ENCODE measurements around the gene ZSWIM4. TPM values are rescaled to one million over a fixed set of nuclear protein-coding genes. Genes with fewer than 3 reads are reported as not detected.

Gene ZSWIM4
- total and polyA plus RNA-seq, 2 experiments from 2014 or later = 5.4 to 42.3 TPM

DNA sequence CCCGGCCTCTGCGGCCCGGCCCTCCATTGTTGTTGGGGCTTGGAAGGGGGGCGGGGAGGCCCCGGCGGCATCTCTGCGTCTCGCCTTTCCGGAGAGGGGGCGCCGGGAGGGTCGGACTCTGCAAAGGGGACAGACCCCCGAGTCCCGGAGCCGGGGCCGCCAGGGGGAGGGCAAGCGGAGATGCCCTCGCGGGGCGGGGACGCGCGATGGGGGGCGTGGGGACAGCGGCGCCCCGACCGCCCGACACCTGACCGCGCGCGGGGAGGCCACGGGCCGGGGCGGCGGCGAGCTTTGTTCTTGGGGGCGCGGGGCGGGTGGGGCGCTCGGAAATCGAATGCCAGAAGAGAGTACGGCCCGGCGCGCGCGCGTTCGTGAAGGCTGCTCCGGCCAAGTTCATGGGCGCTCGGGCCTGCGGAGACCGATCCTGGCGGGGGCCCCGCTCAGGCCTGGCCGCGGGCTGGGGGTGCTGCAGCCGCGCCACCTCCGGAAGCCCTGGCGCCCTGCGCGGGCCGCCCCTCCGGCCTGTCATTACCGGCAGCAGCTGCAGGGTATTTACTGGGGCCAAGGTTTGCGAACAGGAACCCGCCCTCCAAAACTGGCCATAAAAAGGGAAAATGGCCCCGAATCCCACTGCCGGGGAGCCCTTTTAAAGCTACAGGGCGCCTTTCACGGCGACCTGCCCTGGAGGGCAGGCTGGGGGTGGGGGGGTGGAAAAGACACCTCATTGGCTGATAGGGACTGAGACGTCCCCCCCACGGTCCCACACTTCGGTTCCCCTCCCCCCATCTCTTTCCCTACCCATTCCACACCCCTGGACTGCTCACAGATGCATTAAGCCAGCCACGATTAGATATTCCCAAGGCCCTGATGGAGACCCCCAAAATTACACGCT lies 70.6 kb downstream of the ZSWIM4 start:
- TF ChIP-seq POLR2AphosphoS5 (IDR thresholded peaks at IDR 0.05; ENCODE audit: low read depth) (no peak), ZNF331 (CRISPR knock-in tag; IDR thresholded peaks at IDR 0.05; ENCODE audit: low read depth) (no peak), EZH2phosphoT487 (IDR thresholded peaks at IDR 0.05; ENCODE audit: unreplicated experiment) (no peak), CREB1 (CRISPR knock-in tag; IDR thresholded peaks at IDR 0.05; ENCODE audit: low read depth) (no peak), STAT1 (IDR thresholded peaks at IDR 0.05; ENCODE audit: unreplicated experiment) (no peak), JUNB (IDR thresholded peaks at IDR 0.05; ENCODE audit: unreplicated experiment) (no peak), EZH2 (IDR thresholded peaks at IDR 0.05; ENCODE audit: low read depth, unreplicated experiment) (no peak), ZNF114 (CRISPR knock-in tag; IDR thresholded peaks at IDR 0.05) (no peak), NANOG (IDR thresholded peaks at IDR 0.05; ENCODE audit: borderline replicate concordance) (no peak)
- TF ChIP-seq, protein P1, sequence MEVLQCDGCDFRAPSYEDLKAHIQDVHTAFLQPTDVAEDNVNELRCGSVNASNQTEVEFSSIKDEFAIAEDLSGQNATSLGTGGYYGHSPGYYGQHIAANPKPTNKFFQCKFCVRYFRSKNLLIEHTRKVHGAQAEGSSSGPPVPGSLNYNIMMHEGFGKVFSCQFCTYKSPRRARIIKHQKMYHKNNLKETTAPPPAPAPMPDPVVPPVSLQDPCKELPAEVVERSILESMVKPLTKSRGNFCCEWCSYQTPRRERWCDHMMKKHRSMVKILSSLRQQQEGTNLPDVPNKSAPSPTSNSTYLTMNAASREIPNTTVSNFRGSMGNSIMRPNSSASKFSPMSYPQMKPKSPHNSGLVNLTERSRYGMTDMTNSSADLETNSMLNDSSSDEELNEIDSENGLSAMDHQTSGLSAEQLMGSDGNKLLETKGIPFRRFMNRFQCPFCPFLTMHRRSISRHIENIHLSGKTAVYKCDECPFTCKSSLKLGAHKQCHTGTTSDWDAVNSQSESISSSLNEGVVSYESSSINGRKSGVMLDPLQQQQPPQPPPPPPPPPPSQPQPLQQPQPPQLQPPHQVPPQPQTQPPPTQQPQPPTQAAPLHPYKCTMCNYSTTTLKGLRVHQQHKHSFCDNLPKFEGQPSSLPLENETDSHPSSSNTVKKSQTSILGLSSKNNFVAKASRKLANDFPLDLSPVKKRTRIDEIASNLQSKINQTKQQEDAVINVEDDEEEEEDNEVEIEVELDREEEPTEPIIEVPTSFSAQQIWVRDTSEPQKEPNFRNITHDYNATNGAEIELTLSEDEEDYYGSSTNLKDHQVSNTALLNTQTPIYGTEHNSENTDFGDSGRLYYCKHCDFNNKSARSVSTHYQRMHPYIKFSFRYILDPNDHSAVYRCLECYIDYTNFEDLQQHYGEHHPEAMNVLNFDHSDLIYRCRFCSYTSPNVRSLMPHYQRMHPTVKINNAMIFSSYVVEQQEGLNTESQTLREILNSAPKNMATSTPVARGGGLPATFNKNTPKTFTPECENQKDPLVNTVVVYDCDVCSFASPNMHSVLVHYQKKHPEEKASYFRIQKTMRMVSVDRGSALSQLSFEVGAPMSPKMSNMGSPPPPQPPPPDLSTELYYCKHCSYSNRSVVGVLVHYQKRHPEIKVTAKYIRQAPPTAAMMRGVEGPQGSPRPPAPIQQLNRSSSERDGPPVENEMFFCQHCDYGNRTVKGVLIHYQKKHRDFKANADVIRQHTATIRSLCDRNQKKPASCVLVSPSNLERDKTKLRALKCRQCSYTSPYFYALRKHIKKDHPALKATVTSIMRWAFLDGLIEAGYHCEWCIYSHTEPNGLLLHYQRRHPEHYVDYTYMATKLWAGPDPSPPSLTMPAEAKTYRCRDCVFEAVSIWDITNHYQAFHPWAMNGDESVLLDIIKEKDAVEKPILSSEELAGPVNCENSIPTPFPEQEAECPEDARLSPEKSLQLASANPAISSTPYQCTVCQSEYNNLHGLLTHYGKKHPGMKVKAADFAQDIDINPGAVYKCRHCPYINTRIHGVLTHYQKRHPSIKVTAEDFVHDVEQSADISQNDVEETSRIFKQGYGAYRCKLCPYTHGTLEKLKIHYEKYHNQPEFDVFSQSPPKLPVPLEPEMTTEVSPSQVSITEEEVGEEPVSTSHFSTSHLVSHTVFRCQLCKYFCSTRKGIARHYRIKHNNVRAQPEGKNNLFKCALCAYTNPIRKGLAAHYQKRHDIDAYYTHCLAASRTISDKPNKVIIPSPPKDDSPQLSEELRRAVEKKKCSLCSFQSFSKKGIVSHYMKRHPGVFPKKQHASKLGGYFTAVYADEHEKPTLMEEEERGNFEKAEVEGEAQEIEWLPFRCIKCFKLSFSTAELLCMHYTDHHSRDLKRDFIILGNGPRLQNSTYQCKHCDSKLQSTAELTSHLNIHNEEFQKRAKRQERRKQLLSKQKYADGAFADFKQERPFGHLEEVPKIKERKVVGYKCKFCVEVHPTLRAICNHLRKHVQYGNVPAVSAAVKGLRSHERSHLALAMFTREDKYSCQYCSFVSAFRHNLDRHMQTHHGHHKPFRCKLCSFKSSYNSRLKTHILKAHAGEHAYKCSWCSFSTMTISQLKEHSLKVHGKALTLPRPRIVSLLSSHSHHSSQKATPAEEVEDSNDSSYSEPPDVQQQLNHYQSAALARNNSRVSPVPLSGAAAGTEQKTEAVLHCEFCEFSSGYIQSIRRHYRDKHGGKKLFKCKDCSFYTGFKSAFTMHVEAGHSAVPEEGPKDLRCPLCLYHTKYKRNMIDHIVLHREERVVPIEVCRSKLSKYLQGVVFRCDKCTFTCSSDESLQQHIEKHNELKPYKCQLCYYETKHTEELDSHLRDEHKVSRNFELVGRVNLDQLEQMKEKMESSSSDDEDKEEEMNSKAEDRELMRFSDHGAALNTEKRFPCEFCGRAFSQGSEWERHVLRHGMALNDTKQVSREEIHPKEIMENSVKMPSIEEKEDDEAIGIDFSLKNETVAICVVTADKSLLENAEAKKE (CRISPR knock-in tag; IDR thresholded peaks at IDR 0.05) = no peak
- TF ChIP-seq, protein P2, sequence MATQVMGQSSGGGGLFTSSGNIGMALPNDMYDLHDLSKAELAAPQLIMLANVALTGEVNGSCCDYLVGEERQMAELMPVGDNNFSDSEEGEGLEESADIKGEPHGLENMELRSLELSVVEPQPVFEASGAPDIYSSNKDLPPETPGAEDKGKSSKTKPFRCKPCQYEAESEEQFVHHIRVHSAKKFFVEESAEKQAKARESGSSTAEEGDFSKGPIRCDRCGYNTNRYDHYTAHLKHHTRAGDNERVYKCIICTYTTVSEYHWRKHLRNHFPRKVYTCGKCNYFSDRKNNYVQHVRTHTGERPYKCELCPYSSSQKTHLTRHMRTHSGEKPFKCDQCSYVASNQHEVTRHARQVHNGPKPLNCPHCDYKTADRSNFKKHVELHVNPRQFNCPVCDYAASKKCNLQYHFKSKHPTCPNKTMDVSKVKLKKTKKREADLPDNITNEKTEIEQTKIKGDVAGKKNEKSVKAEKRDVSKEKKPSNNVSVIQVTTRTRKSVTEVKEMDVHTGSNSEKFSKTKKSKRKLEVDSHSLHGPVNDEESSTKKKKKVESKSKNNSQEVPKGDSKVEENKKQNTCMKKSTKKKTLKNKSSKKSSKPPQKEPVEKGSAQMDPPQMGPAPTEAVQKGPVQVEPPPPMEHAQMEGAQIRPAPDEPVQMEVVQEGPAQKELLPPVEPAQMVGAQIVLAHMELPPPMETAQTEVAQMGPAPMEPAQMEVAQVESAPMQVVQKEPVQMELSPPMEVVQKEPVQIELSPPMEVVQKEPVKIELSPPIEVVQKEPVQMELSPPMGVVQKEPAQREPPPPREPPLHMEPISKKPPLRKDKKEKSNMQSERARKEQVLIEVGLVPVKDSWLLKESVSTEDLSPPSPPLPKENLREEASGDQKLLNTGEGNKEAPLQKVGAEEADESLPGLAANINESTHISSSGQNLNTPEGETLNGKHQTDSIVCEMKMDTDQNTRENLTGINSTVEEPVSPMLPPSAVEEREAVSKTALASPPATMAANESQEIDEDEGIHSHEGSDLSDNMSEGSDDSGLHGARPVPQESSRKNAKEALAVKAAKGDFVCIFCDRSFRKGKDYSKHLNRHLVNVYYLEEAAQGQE (IDR thresholded peaks at IDR 0.05; ENCODE audit: unreplicated experiment) = no peak
- TF ChIP-seq, protein P3, sequence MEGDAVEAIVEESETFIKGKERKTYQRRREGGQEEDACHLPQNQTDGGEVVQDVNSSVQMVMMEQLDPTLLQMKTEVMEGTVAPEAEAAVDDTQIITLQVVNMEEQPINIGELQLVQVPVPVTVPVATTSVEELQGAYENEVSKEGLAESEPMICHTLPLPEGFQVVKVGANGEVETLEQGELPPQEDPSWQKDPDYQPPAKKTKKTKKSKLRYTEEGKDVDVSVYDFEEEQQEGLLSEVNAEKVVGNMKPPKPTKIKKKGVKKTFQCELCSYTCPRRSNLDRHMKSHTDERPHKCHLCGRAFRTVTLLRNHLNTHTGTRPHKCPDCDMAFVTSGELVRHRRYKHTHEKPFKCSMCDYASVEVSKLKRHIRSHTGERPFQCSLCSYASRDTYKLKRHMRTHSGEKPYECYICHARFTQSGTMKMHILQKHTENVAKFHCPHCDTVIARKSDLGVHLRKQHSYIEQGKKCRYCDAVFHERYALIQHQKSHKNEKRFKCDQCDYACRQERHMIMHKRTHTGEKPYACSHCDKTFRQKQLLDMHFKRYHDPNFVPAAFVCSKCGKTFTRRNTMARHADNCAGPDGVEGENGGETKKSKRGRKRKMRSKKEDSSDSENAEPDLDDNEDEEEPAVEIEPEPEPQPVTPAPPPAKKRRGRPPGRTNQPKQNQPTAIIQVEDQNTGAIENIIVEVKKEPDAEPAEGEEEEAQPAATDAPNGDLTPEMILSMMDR (conservative IDR thresholded peaks at IDR 0.05; ENCODE audit: low read depth in 2 of 2) = no peak
- TF ChIP-seq, protein P4, sequence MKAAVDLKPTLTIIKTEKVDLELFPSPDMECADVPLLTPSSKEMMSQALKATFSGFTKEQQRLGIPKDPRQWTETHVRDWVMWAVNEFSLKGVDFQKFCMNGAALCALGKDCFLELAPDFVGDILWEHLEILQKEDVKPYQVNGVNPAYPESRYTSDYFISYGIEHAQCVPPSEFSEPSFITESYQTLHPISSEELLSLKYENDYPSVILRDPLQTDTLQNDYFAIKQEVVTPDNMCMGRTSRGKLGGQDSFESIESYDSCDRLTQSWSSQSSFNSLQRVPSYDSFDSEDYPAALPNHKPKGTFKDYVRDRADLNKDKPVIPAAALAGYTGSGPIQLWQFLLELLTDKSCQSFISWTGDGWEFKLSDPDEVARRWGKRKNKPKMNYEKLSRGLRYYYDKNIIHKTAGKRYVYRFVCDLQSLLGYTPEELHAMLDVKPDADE (IDR thresholded peaks at IDR 0.05) = no peak
- DNase-seq (ENCODE audit: low spot score) (no peak), ATAC-seq (peak; percentile 9; the same call in 2 of the 3 replicates)
- H3K9me3 Mint-ChIP-seq = no peaks in the 10 kb centered on the region; the same call in 2 of the 3 replicates
- no peaks in the 10 kb centered on the region for H3K9me2 ChIP-seq (ENCODE audit: insufficient read depth)
- no peak overlapping the region for H3K27ac ChIP-seq (ENCODE audit: low read depth)
- peak overlapping the region; percentile 82 for H3K4me2 ChIP-seq
- H3K79me2 ChIP-seq (replicated peaks; ENCODE audit: insufficient read depth) = no peaks in the 10 kb centered on the region
- peaks cover 25% of the 10 kb centered on the region for H3F3A ChIP-seq (replicated peaks; ENCODE audit: low read depth)
- no peaks in the 10 kb centered on the region for H4K20me1 ChIP-seq (replicated peaks; ENCODE audit: insufficient read depth)
- H3K27me3 ChIP-seq (ENCODE audit: insufficient read depth) = peaks cover 79% of the 10 kb centered on the region
- H3K36me3 Mint-ChIP-seq (ENCODE audit: low read depth) = no peaks in the 10 kb centered on the region; the same call in 2 of the 3 replicates
- no peak overlapping the region for H3K27ac Mint-ChIP-seq
- H3K27me3 Mint-ChIP-seq (ENCODE audit: insufficient read depth, low read depth, poor library complexity) = peaks cover 75% of the 10 kb centered on the region
- peak overlapping the region; percentile 61 for H3K4me3 Mint-ChIP-seq
- H2AFZ ChIP-seq = peak overlapping the region; percentile 81
- H3K4me1 Mint-ChIP-seq = peaks cover 15% of the 10 kb centered on the region
- H3K36me3 ChIP-seq (ENCODE audit: insufficient read depth) = no peaks in the 10 kb centered on the region
- peaks cover 10% of the 10 kb centered on the region for H3K4me1 ChIP-seq (ENCODE audit: insufficient read depth)
- peak overlapping the region; percentile 60 for H3K4me3 ChIP-seq

All from GM23338 (cell line).